HEK293T (cell line): ENCODE measurements around the gene NRP1.

Source experiments
- FOXM1 ChIP-seq: fragments of 450-650 bp; IDR thresholded peaks from 2 replicates; pipeline ENCODE4 v1.6.1; 2017; ENCODE audit warnings: mild to moderate bottlenecking, borderline replicate concordance
- LEF1 ChIP-seq: fragments of 450-650 bp; IDR thresholded peaks from 2 replicates; pipeline ENCODE4 v1.6.1; 2017; ENCODE audit warnings: mild to moderate bottlenecking, borderline replicate concordance
- SP1 ChIP-seq: fragments of 450-650 bp; IDR thresholded peaks from 2 replicates; pipeline ENCODE4 v1.6.1; 2017
- SUZ12 ChIP-seq: fragments of 450-650 bp; IDR thresholded peaks from 2 replicates; pipeline ENCODE4 v1.6.1; 2016; ENCODE audit warnings: mild to moderate bottlenecking
- TARDBP ChIP-seq: fragments of 450-650 bp; IDR thresholded peaks from 2 replicates; pipeline ENCODE4 v1.6.1; 2016

- TF ChIP-seq LEF1 (no peak), FOXM1 (no peak), SP1 (no peak), TARDBP (no peak), SUZ12 (no peak)
Measured at GRCh38 chr10:33215635-33216034, 118.8 kb downstream of the NRP1 start.
